Psoas muscle (tissue), 8 donors: ENCODE data around the gene STUB1. TPM values are rescaled to one million over a fixed set of nuclear protein-coding genes. Genes with fewer than 3 reads are reported as not detected.

Experiments
- ATAC-seq, 4 donors: fragments of 200-7000 bp; cut with Tn5 transposase; one replicate each; pipeline ENCODE4 v1.9.1; 2020; ENCODE audit warnings: moderate library complexity in 3 of 4, mild to moderate bottlenecking in 2 of 4
- DNase-seq, 2 donors: peaks; one replicate each; pipeline ENCODE4 v3.0.0-alpha.2; 2020
- H3K27ac ChIP-seq: fragments of 200-600 bp; one replicate; pipeline ENCODE4 v1.8.0; 2022
- H3K27me3 ChIP-seq, 3 donors: fragments of 200-600 bp in 1 of 3; one replicate each; pipeline versions ENCODE4 v1.6.1 to v1.8.0; 2013 to 2022; ENCODE audit warnings: low read length in 2 of 3, mild to moderate bottlenecking in 2 of 3, moderate library complexity in 1 of 3; ENCODE audit not compliant: insufficient read depth in 3 of 3
- H3K36me3 ChIP-seq, 2 donors: fragments of 200-600 bp in 1 of 2; one replicate each; pipeline versions ENCODE4 v1.6.1 to v1.8.0; 2013 to 2022; ENCODE audit warnings: low read depth in 1 of 2, mild to moderate bottlenecking in 1 of 2, moderate library complexity in 1 of 2; ENCODE audit not compliant: insufficient read depth in 1 of 2
- H3K4me1 ChIP-seq: fragments of 200-600 bp; one replicate; pipeline ENCODE4 v1.8.0; 2022
- H3K4me3 ChIP-seq: fragments of 200-600 bp; one replicate; pipeline ENCODE4 v1.8.0; 2022; ENCODE audit warnings: mild to moderate bottlenecking
- H3K9me3 ChIP-seq: fragments of 200-600 bp; one replicate; pipeline ENCODE4 v1.8.0; 2022
- WGBS, 3 donors: extraction: QIAGEN DNeasy Blood & Tissue Kit; methylation state at CpG; one replicate each; pipeline versions ENCODE4 v1.1.6 to v1.1.7; 2013; 5-methylcytosine and 5-hydroxymethylcytosine counted together
- intact Hi-C, 2 donors: fragments of 100-400 bp; cut with DNase I; formaldehyde crosslinking; loops; one replicate each; pipeline versions ENCODE4 v1.11.0 to v1.14.2; 2022
- polyA plus RNA-seq, 3 donors: library from polyadenylated mRNA; stranded (reverse); fragments of 200-250 nt; gene quantifications; one replicate each; pipeline ENCODE4 v1.2.3, GENCODE V29; 2013
- total RNA-seq, 4 donors: library from RNA; stranded (reverse); fragmentation: NEBNext Ultra II Directional in 2 of 4; extraction: Animal tissue kit (Norgen Biotek cat#: 25700) in 2 of 4; gene quantifications; one replicate each; pipeline versions ENCODE4 v1.2.1 to v1.2.4, GENCODE V29; 2021 to 2023
- TF ChIP-seq, protein P1 (sequence below): fragments of 200-600 bp; IDR thresholded peaks from one replicate; pipeline ENCODE4 v1.8.0; 2022; ENCODE audit warnings: antibody characterized with exemption
- donor health status: healthy with polysubstance abuse.
- donor health status: DM: no; HTN: no; CAD: no; lungs with moderate emphysema.
- donor health status: Bipolar disorder and iron deficiency.
- donor health status: healthy.
- donor health status: DM: yes; HTN: yes; CAD: no.
- donor health status: DM: no; HTN: no; CAD: no.
- donor health status: DM: no; HTN: no; CAD: no.
- donor health status: DM: yes; HTN: yes; CAD: no.

The STUB1 gene
- total and polyA plus RNA-seq, 7 donors = 108 to 150 (median 127) TPM

DNA sequence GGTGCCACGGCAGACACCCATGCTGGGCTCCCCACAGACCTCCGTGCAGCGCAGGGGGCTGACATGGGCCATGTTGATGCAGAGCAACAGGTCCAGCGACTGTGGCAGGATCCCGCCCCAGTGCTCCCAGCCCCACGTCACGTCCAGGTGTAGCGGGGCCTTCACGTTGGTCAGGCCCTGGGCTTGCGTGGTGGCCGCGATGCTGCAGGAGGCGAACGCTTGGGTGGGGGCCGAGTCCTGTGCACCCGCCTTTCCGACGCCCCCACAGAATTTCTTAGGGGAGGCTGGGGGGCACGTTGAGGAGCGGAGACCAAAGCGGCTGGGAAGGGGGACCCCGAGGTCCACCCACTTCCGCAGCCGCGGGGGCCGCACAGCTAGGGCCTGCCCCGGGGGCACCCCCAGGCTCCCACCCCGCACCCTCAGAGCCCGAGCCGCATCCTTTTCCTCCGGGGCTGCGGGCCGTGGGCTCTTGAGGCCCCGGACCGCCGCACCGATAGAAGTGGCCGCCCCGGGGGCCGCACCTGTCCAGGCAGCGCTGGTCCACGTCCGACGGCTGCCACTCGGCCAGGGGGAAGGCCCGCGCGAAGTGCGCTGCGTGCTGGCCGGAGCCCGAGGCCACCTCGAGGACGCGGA is 44.5 kb upstream of the STUB1 start:
- peaks cover 28% of the 10 kb centered on the region for H3K4me1 ChIP-seq
- H3K9me3 ChIP-seq = no peaks in the 10 kb centered on the region
- DNase-seq (no peak), ATAC-seq (no peak)
- peak overlapping the region; percentile 90 for H3K27ac ChIP-seq
- 4 to 10% (median 7%) methylated on average over 43 to 55 of the region's 55 CpGs for WGBS, 3 donors
- H3K27me3 ChIP-seq = no peaks in the 10 kb centered on the region
- H3K4me3 ChIP-seq = peak overlapping the region; percentile 78
- intact Hi-C loops = no loop called here
- TF ChIP-seq, protein P1, sequence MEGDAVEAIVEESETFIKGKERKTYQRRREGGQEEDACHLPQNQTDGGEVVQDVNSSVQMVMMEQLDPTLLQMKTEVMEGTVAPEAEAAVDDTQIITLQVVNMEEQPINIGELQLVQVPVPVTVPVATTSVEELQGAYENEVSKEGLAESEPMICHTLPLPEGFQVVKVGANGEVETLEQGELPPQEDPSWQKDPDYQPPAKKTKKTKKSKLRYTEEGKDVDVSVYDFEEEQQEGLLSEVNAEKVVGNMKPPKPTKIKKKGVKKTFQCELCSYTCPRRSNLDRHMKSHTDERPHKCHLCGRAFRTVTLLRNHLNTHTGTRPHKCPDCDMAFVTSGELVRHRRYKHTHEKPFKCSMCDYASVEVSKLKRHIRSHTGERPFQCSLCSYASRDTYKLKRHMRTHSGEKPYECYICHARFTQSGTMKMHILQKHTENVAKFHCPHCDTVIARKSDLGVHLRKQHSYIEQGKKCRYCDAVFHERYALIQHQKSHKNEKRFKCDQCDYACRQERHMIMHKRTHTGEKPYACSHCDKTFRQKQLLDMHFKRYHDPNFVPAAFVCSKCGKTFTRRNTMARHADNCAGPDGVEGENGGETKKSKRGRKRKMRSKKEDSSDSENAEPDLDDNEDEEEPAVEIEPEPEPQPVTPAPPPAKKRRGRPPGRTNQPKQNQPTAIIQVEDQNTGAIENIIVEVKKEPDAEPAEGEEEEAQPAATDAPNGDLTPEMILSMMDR = no peak
- H3K36me3 ChIP-seq = peaks cover 0 to 13% of the 10 kb centered on the region in 2 donors

DNA sequence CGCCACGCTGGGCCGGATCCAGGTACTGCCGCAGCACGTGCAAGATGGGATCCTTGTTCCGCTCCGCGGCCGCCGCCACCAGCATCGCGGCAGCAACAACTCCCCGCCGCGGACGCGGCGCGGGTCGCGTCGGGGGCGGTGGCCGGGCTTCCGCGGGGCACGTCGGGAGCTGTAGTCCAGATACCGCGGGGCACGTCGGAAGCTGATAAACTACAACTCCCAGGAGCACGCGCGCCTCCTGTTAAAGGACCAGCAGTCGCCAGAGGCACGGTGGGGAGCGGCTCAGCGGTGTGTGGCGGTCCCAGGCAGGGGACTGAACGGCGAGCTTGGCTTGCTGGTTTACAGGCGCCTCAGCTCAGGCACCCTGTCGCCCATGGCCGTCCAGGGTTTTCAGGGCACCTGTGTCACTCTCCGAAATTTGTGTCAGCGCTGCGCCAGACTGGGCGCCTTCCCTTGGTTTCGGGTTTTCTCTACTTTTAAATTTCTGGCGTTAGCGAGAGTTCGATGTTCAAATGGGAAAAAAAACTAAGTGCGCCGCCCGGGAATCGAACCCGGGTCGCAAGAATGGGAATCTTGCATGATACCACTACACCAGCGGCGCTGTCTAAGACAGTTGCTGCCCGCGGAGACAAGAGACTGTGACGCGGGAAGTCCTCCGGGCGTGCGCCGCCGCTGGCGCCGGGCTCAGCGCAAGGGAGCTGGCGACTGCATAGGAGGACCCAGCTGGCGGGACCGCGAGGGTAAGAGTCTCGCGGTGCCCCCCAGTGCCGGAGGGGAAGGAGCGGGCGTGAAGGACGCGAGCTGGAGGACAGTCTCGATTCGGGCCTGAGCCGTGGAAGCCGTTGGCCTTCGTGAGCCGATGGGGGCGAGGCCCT is 43.8 kb upstream of the STUB1 start, which contains the start of gene METTL26:
Gene METTL26 (minus strand): TSS at position 100 of the 875 bp plus-strand sequence. CDS start 15 bp downstream, at position 85.
- Histone ChIP-seq H3K9me3 (no peaks in the 10 kb centered on the region), H3K27ac (peak within 1 kb of the TSS; percentile 90), H3K27me3 (no peaks in the 10 kb centered on the region), H3K4me1 (peaks cover 23% of the 10 kb centered on the region), H3K4me3 (peak within 1 kb of the TSS; percentile 78), H3K36me3 (peaks cover 0 to 13% of the 10 kb centered on the region in 2 donors)
- WGBS, 3 donors = 0 to 1% (median 0%) methylated on average over 80 to 91 of the region's 91 CpGs
- ATAC-seq (peak; percentile 86 to 91 (median 88)), DNase-seq (peak; percentile 97 to 98)
- intact Hi-C loops = no loop called here
- TF ChIP-seq, protein P1 = no peak

DNA sequence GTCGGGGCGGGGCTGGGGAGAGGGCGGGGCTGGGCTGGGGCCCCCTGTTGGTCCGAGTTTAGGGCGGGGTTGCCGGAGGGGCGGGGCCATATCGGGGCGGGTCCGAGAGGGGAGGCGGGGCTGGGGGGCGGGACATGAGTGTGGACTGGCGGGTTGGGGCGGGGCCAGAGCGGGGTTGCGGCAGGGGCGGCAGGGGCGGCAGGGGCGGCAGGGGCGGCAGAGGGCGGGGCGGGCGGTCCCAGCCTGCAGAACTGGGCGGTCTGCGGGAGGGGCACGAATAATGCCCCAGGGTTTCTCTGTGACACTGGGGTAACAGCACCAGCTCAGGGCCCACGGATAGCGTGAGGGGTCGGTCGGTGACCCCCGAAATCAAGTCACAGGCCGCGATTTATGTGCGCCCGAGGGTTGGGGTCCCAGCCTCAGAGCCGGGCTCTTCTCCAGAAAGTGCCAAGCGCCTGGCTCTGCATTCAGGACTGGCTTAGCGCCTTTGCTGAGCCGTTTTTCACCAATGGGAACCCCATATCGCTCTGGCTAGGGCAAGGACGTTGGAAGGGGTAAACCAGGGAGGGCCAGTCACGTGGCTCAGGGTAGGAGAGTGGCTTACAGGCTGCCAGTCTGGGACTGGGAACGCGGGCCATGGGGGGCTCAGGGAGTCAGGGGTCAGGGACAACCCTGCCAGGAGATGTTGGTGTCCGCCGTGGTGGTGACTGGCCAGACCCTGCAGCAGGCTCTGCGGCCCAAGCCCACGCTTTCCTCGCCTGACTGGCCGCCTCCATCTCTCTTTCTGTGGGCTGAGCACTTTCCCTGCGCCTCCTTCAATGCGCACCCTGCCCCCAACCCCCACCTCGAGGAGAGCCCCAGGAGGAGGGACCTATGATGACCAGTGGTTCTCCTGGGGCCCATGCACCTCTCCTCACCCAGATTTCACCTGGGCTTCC is 42.9 kb upstream of the STUB1 start:
- TF ChIP-seq, protein P1 = no peak
- no peaks in the 10 kb centered on the region for H3K27me3 ChIP-seq
- intact Hi-C loops = no loop called here
- H3K4me3 ChIP-seq = peak overlapping the region; percentile 78
- H3K9me3 ChIP-seq = no peaks in the 10 kb centered on the region
- H3K4me1 ChIP-seq = peaks cover 24% of the 10 kb centered on the region
- DNase-seq = peak; percentile 93 to 96
- peak overlapping the region; percentile 90 for H3K27ac ChIP-seq
- WGBS, 3 donors = 15 to 21% (median 15%) methylated on average over 33 to 53 of the region's 53 CpGs
- peak; percentile 79 to 82 (median 80) for ATAC-seq
- H3K36me3 ChIP-seq = peaks cover 0 to 13% of the 10 kb centered on the region in 2 donors

DNA sequence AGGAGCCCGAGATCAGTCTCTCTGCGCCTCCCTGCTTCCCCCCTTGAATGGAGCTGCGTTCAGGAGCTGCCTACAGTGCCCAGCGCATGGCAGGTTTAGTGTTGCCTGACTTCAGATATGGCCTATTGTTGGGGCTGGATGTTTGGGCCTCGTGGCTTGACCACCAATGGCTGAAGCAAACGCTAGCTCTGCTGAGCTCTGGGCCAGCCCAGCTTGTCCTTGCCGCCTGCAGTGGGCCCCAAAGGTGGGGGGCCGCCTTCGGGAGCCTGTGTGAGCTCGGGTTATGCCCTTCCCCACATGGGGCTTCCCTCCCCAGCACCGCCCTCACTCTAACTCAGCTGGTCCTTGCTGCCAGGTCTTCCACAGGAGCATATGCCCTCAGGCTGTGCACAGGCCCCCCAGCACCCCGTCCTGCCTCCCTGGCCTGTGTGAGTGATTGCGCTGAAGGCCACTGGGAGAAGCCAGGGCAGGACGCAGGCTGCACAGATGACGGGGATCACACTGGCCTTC is 42.1 kb upstream of the STUB1 start:
- Histone ChIP-seq H3K4me3 (peak overlapping the region; percentile 78), H3K9me3 (no peaks in the 10 kb centered on the region), H3K27me3 (no peaks in the 10 kb centered on the region), H3K4me1 (peaks cover 31% of the 10 kb centered on the region), H3K27ac (peak overlapping the region; percentile 61), H3K36me3 (peaks cover 0 to 13% of the 10 kb centered on the region in 2 donors)
- DNase-seq (no peak), ATAC-seq (no peak)
- 69 to 78% (median 78%) methylated on average over 15 of the region's 15 CpGs for WGBS, 3 donors
- TF ChIP-seq, protein P1 = no peak
- intact Hi-C loops = no loop called here
